HFFc6 (cell line): Measurements from ENCODE around the gene N4BP3. TPM values are rescaled to one million over a fixed set of nuclear protein-coding genes. Genes with fewer than 3 reads are reported as not detected.

Experiments
- DNase-seq: peaks from one replicate; pipeline ENCODE4 v3.0.0-alpha.2; 2018
- H3K27ac Mint-ChIP-seq: 2 replicates; pipeline ENCODE4 v1.8.0; 2020; ENCODE audit warnings: mild to moderate bottlenecking, mixed read lengths
- H3K27me3 Mint-ChIP-seq: 2 replicates; pipeline ENCODE4 v1.8.0; 2021; ENCODE audit warnings: mild to moderate bottlenecking, moderate library complexity, mixed read lengths; ENCODE audit not compliant: insufficient read depth
- H3K36me3 Mint-ChIP-seq: 2 replicates; pipeline ENCODE4 v1.8.0; 2021; ENCODE audit warnings: low read depth, mixed read lengths
- H3K4me1 Mint-ChIP-seq: 2 replicates; pipeline ENCODE4 v1.8.0; 2020; ENCODE audit warnings: low read depth, mixed read lengths
- H3K4me3 Mint-ChIP-seq: 2 replicates; pipeline ENCODE4 v1.8.0; 2020; ENCODE audit warnings: mild to moderate bottlenecking, moderate library complexity, mixed read lengths
- H3K9me3 Mint-ChIP-seq: 2 replicates; pipeline ENCODE4 v1.8.0; 2020; ENCODE audit warnings: mild to moderate bottlenecking, mixed read lengths
- CTCF ChIP-seq: fragments of 200-600 bp; sonication (generic); IDR thresholded peaks from 2 replicates; pipeline ENCODE4 v1.5.0; 2021; ENCODE audit warnings: antibody characterized with exemption, mild to moderate bottlenecking
- total RNA-seq, 6 experiments: library from RNA; stranded (reverse); fragmentation: NEBNext Ultra II Directional; extraction: Animal tissue kit (Norgen Biotek cat#: 25700); gene quantifications; 2 replicates in 1 of 6; 3 replicates in 5 of 6; pipeline ENCODE4 v1.2.3, GENCODE V29; 2021

The N4BP3 gene
- total RNA-seq, 6 experiments from 2014 or later = 0.03 to 0.05 (median 0.05) TPM; not detected in 3

DNA sequence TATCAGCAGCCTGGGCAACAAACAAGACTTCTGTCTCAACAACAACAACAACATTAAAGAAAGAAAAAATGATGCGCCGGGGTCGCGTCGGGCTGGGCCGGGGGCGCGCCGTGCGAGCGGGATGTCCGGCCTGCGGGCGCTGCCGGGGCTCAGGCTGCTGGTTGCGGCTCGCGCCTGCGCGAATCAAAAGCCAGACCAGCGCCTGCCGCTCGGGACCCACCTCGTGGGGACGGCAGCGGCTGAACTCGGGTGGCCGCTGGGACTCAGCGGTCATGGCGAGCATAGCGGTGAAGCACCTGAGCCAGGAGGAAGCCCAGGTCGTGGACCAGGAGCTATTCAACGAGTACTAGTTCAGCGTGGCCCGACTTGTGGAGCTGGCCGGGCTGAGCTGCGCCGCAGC is 52.2 kb downstream of the N4BP3 start:
- Mint-ChIP-seq H3K4me1 (no peaks in the 10 kb centered on the region), H3K4me3 (no peak overlapping the region), H3K27ac (no peak overlapping the region), H3K9me3 (no peaks in the 10 kb centered on the region), H3K27me3 (peaks cover 44% of the 10 kb centered on the region), H3K36me3 (no peaks in the 10 kb centered on the region)
- DNase-seq = no peak
- no peak for TF ChIP-seq CTCF

- Mint-ChIP-seq H3K27me3 (peaks cover 20% of the 10 kb centered on the region), H3K36me3 (no peaks in the 10 kb centered on the region), H3K9me3 (no peaks in the 10 kb centered on the region), H3K27ac (no peak overlapping the region), H3K4me1 (no peaks in the 10 kb centered on the region), H3K4me3 (no peak overlapping the region)
- TF ChIP-seq CTCF = no peak
- no peak for DNase-seq
Observed at GRCh38 chr5:178170455-178170854, 57.1 kb downstream of the N4BP3 start.

DNA sequence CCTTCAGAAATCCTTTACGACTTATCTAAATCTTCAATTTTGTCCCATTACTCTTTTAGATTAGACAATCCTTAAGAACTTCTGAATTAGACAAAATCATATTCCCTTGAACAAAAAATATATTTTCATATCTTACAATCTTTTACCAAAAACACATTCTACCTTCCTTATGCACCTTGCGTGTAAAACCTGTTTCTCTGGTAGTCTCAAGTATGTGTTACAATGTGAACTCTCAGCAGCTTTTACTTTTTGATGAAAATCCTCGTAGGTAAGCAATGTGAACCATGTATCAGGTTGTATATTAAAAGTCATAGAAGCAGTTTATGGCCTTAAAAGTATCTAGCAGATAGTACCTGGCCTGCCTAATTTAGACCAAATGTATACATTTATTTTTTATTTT is 61.1 kb downstream of the N4BP3 start:
- no peak overlapping the region for H3K27ac Mint-ChIP-seq
- H3K4me1 Mint-ChIP-seq = no peaks in the 10 kb centered on the region
- no peak for TF ChIP-seq CTCF
- H3K27me3 Mint-ChIP-seq = peaks cover 11% of the 10 kb centered on the region
- H3K4me3 Mint-ChIP-seq = no peak overlapping the region
- no peak for DNase-seq
- peaks cover 4% of the 10 kb centered on the region for H3K9me3 Mint-ChIP-seq
- no peaks in the 10 kb centered on the region for H3K36me3 Mint-ChIP-seq

Other genes with a start within 250 kb of the N4BP3 start
- gene PROP1, start 117.3 kb upstream of the N4BP3 start, total RNA-seq = not detected
- gene RMND5B, start 17.5 kb downstream of the N4BP3 start, total RNA-seq = 10 to 100 TPM; 18.2 to 23.3 (median 21.9) TPM
- 100 to 1,000 TPM; 172 to 204 (median 184) TPM for gene NHP2, start 40.4 kb downstream of the N4BP3 start, total RNA-seq
- gene GMCL2, start 73.8 kb downstream of the N4BP3 start, total RNA-seq = not detected
- 100 to 1,000 TPM; 153 to 218 (median 197) TPM for gene HNRNPAB, start 91.0 kb downstream of the N4BP3 start, total RNA-seq
- gene PHYKPL, start 119.3 kb downstream of the N4BP3 start, total RNA-seq = 10 to 100 TPM; 18.7 to 25.6 (median 23.9) TPM